ENCODE results near the gene CD99. TPM values are rescaled to one million over a fixed set of nuclear protein-coding genes. Genes with fewer than 3 reads are reported as not detected.

Gene CD99
- total RNA-seq, 1 experiment from 2014 or later, result 77.9 TPM

GRCh38 chrX:2697306-2697705, 6.2 kb downstream of the CD99 start:
- Mint-ChIP-seq H3K4me1 (peaks cover 31% of the 10 kb centered on the region), H3K27ac (no peak overlapping the region)
- no peak for DNase-seq (ENCODE audit: low spot score)

More at GRCh38 chrX:2697306-2697705, 6.2 kb downstream of the CD99 start:
- no peak overlapping the region for H3K4me3 Mint-ChIP-seq
- peaks cover 30% of the 10 kb centered on the region for H3K27me3 Mint-ChIP-seq (ENCODE audit: low read depth)
- ChIA-PET CTCF (no interaction called here), POLR2A (no interaction called here)
- TF ChIP-seq AR (CRISPR knock-in tag; IDR thresholded peaks at IDR 0.05) (no peak), AFF4 (CRISPR knock-in tag; IDR thresholded peaks at IDR 0.05; ENCODE audit: borderline replicate concordance) (no peak), ZNF121 (CRISPR knock-in tag; IDR thresholded peaks at IDR 0.05) (no peak), NR2C2 (CRISPR knock-in tag; IDR thresholded peaks at IDR 0.05) (no peak), GRHL2 (CRISPR knock-in tag; IDR thresholded peaks at IDR 0.05; ENCODE audit: insufficient replicate concordance, severe bottlenecking) (no peak), FOXK1 (CRISPR knock-in tag; IDR thresholded peaks at IDR 0.05) (no peak), MYBL2 (CRISPR knock-in tag; IDR thresholded peaks at IDR 0.05) (no peak), ERG (CRISPR knock-in tag; IDR thresholded peaks at IDR 0.05) (no peak), PREB (CRISPR knock-in tag; IDR thresholded peaks at IDR 0.05; ENCODE audit: borderline replicate concordance) (no peak), ZNF317 (CRISPR knock-in tag; IDR thresholded peaks at IDR 0.05; ENCODE audit: borderline replicate concordance, low read depth) (no peak), ZMAT4 (CRISPR knock-in tag; IDR thresholded peaks at IDR 0.05) (no peak), ESRRA (CRISPR knock-in tag; IDR thresholded peaks at IDR 0.05; ENCODE audit: borderline replicate concordance) (no peak)
- peaks cover 6% of the 10 kb centered on the region; the same call in 1 of the 2 replicates for H3K36me3 Mint-ChIP-seq
- peaks cover 10% of the 10 kb centered on the region for H3K9me3 Mint-ChIP-seq
- ATAC-seq, result no peak

Measured in WTC11 (cell line).